DMS114 treated with DMSO at 0.1 percent for 48 hours (cell line): ENCODE data around the gene CMC2.

Experiments
- DNase-seq: peaks from one replicate; lab custom pipeline; 2025; ENCODE audit not compliant: unreplicated experiment; lab: John Stamatoyannopoulos, UW

The CMC2 gene

GRCh38 chr16:81003610-81004460, 2.9 kb downstream of the CMC2 start:
- no peak for DNase-seq

- no peak for DNase-seq
Observed at GRCh38 chr16:81003064-81003463, 3.6 kb downstream of the CMC2 start.

GRCh38 chr16:81001330-81001729, 5.4 kb downstream of the CMC2 start:
- DNase-seq = no peak

GRCh38 chr16:81000873-81001272, 5.8 kb downstream of the CMC2 start:
- DNase-seq = no peak

- no peak for DNase-seq
Observed at GRCh38 chr16:80997964-80998620, 8.6 kb downstream of the CMC2 start.

GRCh38 chr16:80997139-80997798, 9.4 kb downstream of the CMC2 start:
- DNase-seq = no peak

GRCh38 chr16:80996688-80997138, 10.0 kb downstream of the CMC2 start:
- no peak for DNase-seq

GRCh38 chr16:80994451-80994850, 12.2 kb downstream of the CMC2 start:
- DNase-seq = no peak

GRCh38 chr16:80993834-80994233, 12.9 kb downstream of the CMC2 start:
- no peak for DNase-seq

- no peak for DNase-seq
Observed at GRCh38 chr16:80993307-80993706, 13.4 kb downstream of the CMC2 start.

- no peak for DNase-seq
Observed at GRCh38 chr16:80992676-80993293, 13.9 kb downstream of the CMC2 start.

GRCh38 chr16:80991792-80992430, 14.8 kb downstream of the CMC2 start:
- no peak for DNase-seq

GRCh38 chr16:80990978-80991377, 15.7 kb downstream of the CMC2 start:
- DNase-seq = no peak

GRCh38 chr16:80990577-80990976, 16.1 kb downstream of the CMC2 start:
- no peak for DNase-seq

- no peak for DNase-seq
Observed at GRCh38 chr16:80989801-80990200, 16.9 kb downstream of the CMC2 start.

- no peak for DNase-seq
Observed at GRCh38 chr16:80988756-80989155, 17.9 kb downstream of the CMC2 start.

- no peak for DNase-seq
Observed at GRCh38 chr16:80986557-80986956, 20.1 kb downstream of the CMC2 start.

GRCh38 chr16:80985611-80986010, 21.1 kb downstream of the CMC2 start:
- no peak for DNase-seq

GRCh38 chr16:80984124-80984892, 22.4 kb downstream of the CMC2 start:
- no peak for DNase-seq

GRCh38 chr16:80982646-80983045, 24.0 kb downstream of the CMC2 start:
- DNase-seq = no peak
